ENCODE results near the gene UNC13D. TPM values are rescaled to one million over a fixed set of nuclear protein-coding genes. Genes with fewer than 3 reads are reported as not detected.

UNC13D gene
- total and polyA plus RNA-seq, 9 of the 15 experiments (the other 6 are each of a cell fraction or from before 2014, with no cell fraction given): 0.86 to 244 (median 69.2) TPM

DNA sequence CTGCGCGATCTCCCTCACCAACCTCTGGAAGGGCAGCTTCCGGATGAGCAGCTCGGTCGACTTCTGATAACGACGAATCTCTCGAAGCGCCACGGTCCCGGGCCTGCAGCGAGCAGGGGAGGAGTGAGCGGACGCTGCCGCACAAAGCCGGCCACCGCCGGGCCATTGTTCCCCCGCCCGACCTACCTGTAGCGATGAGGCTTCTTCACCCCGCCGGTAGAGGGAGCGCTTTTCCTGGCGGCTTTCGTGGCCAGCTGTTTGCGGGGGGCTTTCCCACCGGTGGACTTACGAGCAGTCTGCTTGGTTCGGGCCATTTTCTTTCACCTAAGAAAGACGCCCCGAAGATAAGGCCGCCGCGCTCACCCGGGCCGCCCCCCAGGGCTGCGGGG lies 65.3 kb downstream of the UNC13D start (continued):
- TF ChIP-seq, protein P1, sequence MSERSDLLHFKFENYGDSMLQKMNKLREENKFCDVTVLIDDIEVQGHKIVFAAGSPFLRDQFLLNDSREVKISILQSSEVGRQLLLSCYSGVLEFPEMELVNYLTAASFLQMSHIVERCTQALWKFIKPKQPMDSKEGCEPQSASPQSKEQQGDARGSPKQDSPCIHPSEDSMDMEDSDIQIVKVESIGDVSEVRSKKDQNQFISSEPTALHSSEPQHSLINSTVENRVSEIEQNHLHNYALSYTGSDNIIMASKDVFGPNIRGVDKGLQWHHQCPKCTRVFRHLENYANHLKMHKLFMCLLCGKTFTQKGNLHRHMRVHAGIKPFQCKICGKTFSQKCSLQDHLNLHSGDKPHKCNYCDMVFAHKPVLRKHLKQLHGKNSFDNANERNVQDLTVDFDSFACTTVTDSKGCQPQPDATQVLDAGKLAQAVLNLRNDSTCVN (CRISPR knock-in tag; IDR thresholded peaks at IDR 0.05): no peak
- 0 out of 2 replicates have a peak, but pooled peaks have one; percentile 18 for TF ChIP-seq CBFA2T3 (IDR thresholded peaks at IDR 0.05)
- peak; percentile 31; the same call in 1 of the 2 replicates for TF ChIP-seq MYC (IDR thresholded peaks at IDR 0.05; ENCODE audit: low read depth, low read length)
- no peak for TF ChIP-seq MYC (CRISPR knock-in tag; IDR thresholded peaks at IDR 0.05; ENCODE audit: borderline replicate concordance, low read depth)
- no peak for TF ChIP-seq ARHGAP35 (IDR thresholded peaks at IDR 0.05; ENCODE audit: partially characterized antibody)
- TF ChIP-seq ZNF436 (CRISPR knock-in tag; IDR thresholded peaks at IDR 0.05): peak; percentile 35; the same call in 1 of the 2 replicates
- no peak for TF ChIP-seq TAF15 (IDR thresholded peaks at IDR 0.05; ENCODE audit: low read depth, low read length)
- TF ChIP-seq EGR1 (conservative IDR thresholded peaks at IDR 0.05): no peak
- TF ChIP-seq, protein P2, sequence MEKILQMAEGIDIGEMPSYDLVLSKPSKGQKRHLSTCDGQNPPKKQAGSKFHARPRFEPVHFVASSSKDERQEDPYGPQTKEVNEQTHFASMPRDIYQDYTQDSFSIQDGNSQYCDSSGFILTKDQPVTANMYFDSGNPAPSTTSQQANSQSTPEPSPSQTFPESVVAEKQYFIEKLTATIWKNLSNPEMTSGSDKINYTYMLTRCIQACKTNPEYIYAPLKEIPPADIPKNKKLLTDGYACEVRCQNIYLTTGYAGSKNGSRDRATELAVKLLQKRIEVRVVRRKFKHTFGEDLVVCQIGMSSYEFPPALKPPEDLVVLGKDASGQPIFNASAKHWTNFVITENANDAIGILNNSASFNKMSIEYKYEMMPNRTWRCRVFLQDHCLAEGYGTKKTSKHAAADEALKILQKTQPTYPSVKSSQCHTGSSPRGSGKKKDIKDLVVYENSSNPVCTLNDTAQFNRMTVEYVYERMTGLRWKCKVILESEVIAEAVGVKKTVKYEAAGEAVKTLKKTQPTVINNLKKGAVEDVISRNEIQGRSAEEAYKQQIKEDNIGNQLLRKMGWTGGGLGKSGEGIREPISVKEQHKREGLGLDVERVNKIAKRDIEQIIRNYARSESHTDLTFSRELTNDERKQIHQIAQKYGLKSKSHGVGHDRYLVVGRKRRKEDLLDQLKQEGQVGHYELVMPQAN (IDR thresholded peaks at IDR 0.05; ENCODE audit: borderline replicate concordance): peak; percentile 48; the same call in 1 of the 2 replicates
- TF ChIP-seq ZNF445 (CRISPR knock-in tag; IDR thresholded peaks at IDR 0.05; ENCODE audit: low read depth): no peak
- TF ChIP-seq KDM5B (IDR thresholded peaks at IDR 0.05; ENCODE audit: insufficient replicate concordance, low read depth, low read length): no peak
- TF ChIP-seq ZNF583 (CRISPR knock-in tag; IDR thresholded peaks at IDR 0.05): peak; percentile 47; the same call in 1 of the 2 replicates
- TF ChIP-seq E2F3 (CRISPR knock-in tag; IDR thresholded peaks at IDR 0.05): no peak
- no peak for TF ChIP-seq ZNF311 (CRISPR knock-in tag; IDR thresholded peaks at IDR 0.05)
- TF ChIP-seq RBM39 (optimal IDR thresholded peaks at IDR 0.05; ENCODE audit: low read depth, low read length): peak; percentile 26
